ENCODE data around the gene MAPK6. TPM values are rescaled to one million over a fixed set of nuclear protein-coding genes. Genes with fewer than 3 reads are reported as not detected.
"Not testable (repeated sequence)": the region's sequence is repeated elsewhere in the genome, so short reads cannot be mapped to it uniquely, and the experiment has no call there.

The MAPK6 gene
- total RNA-seq, 4 donors from 2014 or later = 13.3 to 19.4 (median 14.2) TPM

- Histone ChIP-seq H3K9me3 (no peaks in the 10 kb centered on the region), H3K4me3 (no peak overlapping the region), H3K4me1 (peaks cover 0 to 11% (median 8%) of the 10 kb centered on the region in 4 donors), H3K36me3 (peaks cover 8 to 60% (median 32%) of the 10 kb centered on the region in 4 donors), H3K27ac (replicated peaks in 1 of 4) (no peak overlapping the region), H3K27me3 (no peaks in the 10 kb centered on the region)
- no peak for TF ChIP-seq EP300 (IDR thresholded peaks at IDR 0.05)
- TF ChIP-seq CTCF (IDR thresholded peaks at IDR 0.05) = no peak
- intact Hi-C loops (cut with DNase I) = no loop called here
- DNase-seq (ENCODE audit: extremely low spot score) = no peak
- 91% methylated on average over 4 of the region's 4 CpGs for WGBS
Observed at GRCh38 chr15:52052066-52052935, 33.3 kb downstream of the MAPK6 start.

- no peak for DNase-seq (ENCODE audit: extremely low spot score)
- 96% methylated on average over 4 of the region's 4 CpGs for WGBS
- intact Hi-C loops (cut with DNase I) = no loop called here
- no peak for TF ChIP-seq POLR2AphosphoS5 (IDR thresholded peaks at IDR 0.05)
- TF ChIP-seq POLR2A (IDR thresholded peaks at IDR 0.05; ENCODE audit: low read depth) = no peak
- TF ChIP-seq EP300 (IDR thresholded peaks at IDR 0.05) = no peak
- no peak for TF ChIP-seq CTCF (IDR thresholded peaks at IDR 0.05)
- Histone ChIP-seq H3K36me3 (peaks cover 17 to 72% (median 46%) of the 10 kb centered on the region in 4 donors), H3K4me3 (no peak overlapping the region), H3K4me1 (no peaks in the 10 kb centered on the region), H3K27me3 (no peaks in the 10 kb centered on the region), H3K27ac (replicated peaks in 1 of 4) (no peak overlapping the region), H3K9me3 (no peaks in the 10 kb centered on the region)
Observed at GRCh38 chr15:52054381-52054780, 35.4 kb downstream of the MAPK6 start.

GRCh38 chr15:52054858-52055257 is 35.8 kb downstream of the MAPK6 start:
- H3K9me3 ChIP-seq; H3K27ac ChIP-seq (replicated peaks in 1 of 4); DNase-seq (ENCODE audit: extremely low spot score); H3K4me1 ChIP-seq; intact Hi-C loops (cut with DNase I); H3K4me3 ChIP-seq; H3K27me3 ChIP-seq: not testable (repeated sequence)
- H3K36me3 ChIP-seq = peaks cover 19 to 72% (median 49%) of the 10 kb centered on the region in 4 donors
- WGBS = 98% methylated on average over 6 of the region's 7 CpGs

- no peak overlapping the region for H3K4me3 ChIP-seq
- no peaks in the 10 kb centered on the region for H3K9me3 ChIP-seq
- no peak for DNase-seq (ENCODE audit: extremely low spot score)
- whole genome bisulfite sequencing = 93% methylated on average over 1 of the region's 1 CpG
- no peak for TF ChIP-seq EP300 (IDR thresholded peaks at IDR 0.05)
- TF ChIP-seq POLR2AphosphoS5 (IDR thresholded peaks at IDR 0.05) = no peak
- no peak for TF ChIP-seq CTCF (IDR thresholded peaks at IDR 0.05)
- TF ChIP-seq POLR2A (IDR thresholded peaks at IDR 0.05; ENCODE audit: low read depth) = no peak
- no peaks in the 10 kb centered on the region for H3K27me3 ChIP-seq
- intact Hi-C loops (cut with DNase I) = no loop called here
- peaks cover 30 to 80% (median 56%) of the 10 kb centered on the region in 4 donors for H3K36me3 ChIP-seq
- H3K4me1 ChIP-seq = no peaks in the 10 kb centered on the region
- H3K27ac ChIP-seq (replicated peaks in 1 of 4) = no peak overlapping the region
Observed at GRCh38 chr15:52056001-52056400, 37.0 kb downstream of the MAPK6 start.

GRCh38 chr15:52056496-52056895 is 37.5 kb downstream of the MAPK6 start:
- WGBS = 93% methylated on average over 3 of the region's 3 CpGs
- H3K4me1 ChIP-seq = no peaks in the 10 kb centered on the region
- no peak overlapping the region for H3K4me3 ChIP-seq
- no peak overlapping the region for H3K27ac ChIP-seq (replicated peaks in 1 of 4)
- H3K27me3 ChIP-seq = no peaks in the 10 kb centered on the region
- intact Hi-C loops (cut with DNase I) = no loop called here
- H3K9me3 ChIP-seq = no peaks in the 10 kb centered on the region
- no peak for TF ChIP-seq POLR2A (IDR thresholded peaks at IDR 0.05; ENCODE audit: low read depth)
- no peak for TF ChIP-seq POLR2AphosphoS5 (IDR thresholded peaks at IDR 0.05)
- no peak for TF ChIP-seq CTCF (IDR thresholded peaks at IDR 0.05)
- TF ChIP-seq EP300 (IDR thresholded peaks at IDR 0.05) = no peak
- H3K36me3 ChIP-seq = peaks cover 30 to 80% (median 55%) of the 10 kb centered on the region in 4 donors
- DNase-seq (ENCODE audit: extremely low spot score) = no peak

Data from esophagus muscularis mucosa (tissue), 4 donors.